ENCODE data around the gene ETV6. TPM values are rescaled to one million over a fixed set of nuclear protein-coding genes. Genes with fewer than 3 reads are reported as not detected.

Gene ETV6
- total RNA-seq, 1 experiment from 2014 or later = 14.1 TPM

GRCh38 chr12:11833174-11833895, 183.9 kb downstream of the ETV6 start:
- Histone ChIP-seq H2AFZ (ENCODE audit: low read depth, low read length, poor library complexity, severe bottlenecking) (no peak overlapping the region), H3K27me3 (ENCODE audit: insufficient read depth, low read length) (no peaks in the 10 kb centered on the region), H3K9me3 (ENCODE audit: control insufficient read depth in 1 of 2, insufficient read depth in 1 of 2, low read depth in 1 of 2, low read length in 2 of 2) (no peaks in the 10 kb centered on the region), H3K4me2 (ENCODE audit: low read length) (no peak overlapping the region), H3K4me3 (replicated peaks in 1 of 2; ENCODE audit: low read depth in 1 of 2, low read length in 2 of 2) (no peak overlapping the region), H3K9me2 (ENCODE audit: insufficient read depth) (no peaks in the 10 kb centered on the region), H4K20me1 (ENCODE audit: insufficient read depth) (no peaks in the 10 kb centered on the region), H3K79me2 (ENCODE audit: insufficient read depth, low read length) (no peaks in the 10 kb centered on the region), H3K4me1 (ENCODE audit: control insufficient read depth in 1 of 2, insufficient read depth in 2 of 2, low read length in 2 of 2) (no peaks in the 10 kb centered on the region), H3K27ac (ENCODE audit: low read depth, low read length) (no peak overlapping the region), H3K9ac (ENCODE audit: low read length) (no peak overlapping the region), H3K36me3 (ENCODE audit: control insufficient read depth in 1 of 2, insufficient read depth in 2 of 2, low read length in 2 of 2) (no peaks in the 10 kb centered on the region)
- BruUV-seq (replicated peaks) = no TSS peak
- DNase-seq (ENCODE audit: low read depth, low spot score) (no peak), ATAC-seq (no peak)
- CTCF ChIA-PET = no interaction called here
- POLR2A ChIA-PET = no interaction called here
- TF ChIP-seq EGR1 (IDR thresholded peaks at IDR 0.05; ENCODE audit: low read depth) = no peak
- TF ChIP-seq JUND (IDR thresholded peaks at IDR 0.05) = no peak
- TF ChIP-seq SIN3A (IDR thresholded peaks at IDR 0.05; ENCODE audit: low read depth) = no peak
- TF ChIP-seq ZNF274 (IDR thresholded peaks at IDR 0.05; ENCODE audit: low read depth, low read length) = no peak
- no peak for TF ChIP-seq EZH2phosphoT487 (IDR thresholded peaks at IDR 0.05; ENCODE audit: borderline replicate concordance)
- no peak for TF ChIP-seq EZH2 (IDR thresholded peaks at IDR 0.05)
- no peak for TF ChIP-seq SRF (IDR thresholded peaks at IDR 0.05; ENCODE audit: low read depth)
- TF ChIP-seq RAD21 (IDR thresholded peaks at IDR 0.05; ENCODE audit: low read depth) = no peak
- TF ChIP-seq POLR2A (IDR thresholded peaks at IDR 0.05; ENCODE audit: borderline replicate concordance, extremely low read depth, insufficient read depth, insufficient read length) = no peak
- TF ChIP-seq CTCF (IDR thresholded peaks at IDR 0.05 in 2 of 3, conservative IDR thresholded peaks at IDR 0.05 in 1 of 3; ENCODE audit: borderline replicate concordance in 1 of 3, insufficient read depth in 1 of 3, low read depth in 2 of 3, low read length in 2 of 3) = no peak
- no peak for TF ChIP-seq YY1 (IDR thresholded peaks at IDR 0.05; ENCODE audit: extremely low read depth, insufficient replicate concordance, low read depth, low read length)
- TF ChIP-seq POLR2AphosphoS5 (IDR thresholded peaks at IDR 0.05; ENCODE audit: low read depth, low read length) = no peak
- TF ChIP-seq FOSL1 (IDR thresholded peaks at IDR 0.05; ENCODE audit: low read depth) = no peak
- intact Hi-C loops (cut with micrococcal nuclease) = no loop called here
- RAD21 ChIA-PET (ENCODE audit: low non-redundant PET in 1 of 2, low total read pairs in 2 of 2, uncharacterized antibody in 2 of 2, unreplicated experiment in 2 of 2) = no interaction called here
